SW480 (cell line): ENCODE measurements around the gene CRTC3.
A peak's percentile ranks its signal among the peaks of the same experiment; 100 is the strongest.
"Not testable (repeated sequence)": the region's sequence is repeated elsewhere in the genome, so short reads cannot be mapped to it uniquely, and the experiment has no call there.

Experiments used
- DNase-seq: peaks from one replicate; pipeline ENCODE4 v3.0.0-alpha.2; 2016; ENCODE audit warnings: low spot score

Gene CRTC3

DNA sequence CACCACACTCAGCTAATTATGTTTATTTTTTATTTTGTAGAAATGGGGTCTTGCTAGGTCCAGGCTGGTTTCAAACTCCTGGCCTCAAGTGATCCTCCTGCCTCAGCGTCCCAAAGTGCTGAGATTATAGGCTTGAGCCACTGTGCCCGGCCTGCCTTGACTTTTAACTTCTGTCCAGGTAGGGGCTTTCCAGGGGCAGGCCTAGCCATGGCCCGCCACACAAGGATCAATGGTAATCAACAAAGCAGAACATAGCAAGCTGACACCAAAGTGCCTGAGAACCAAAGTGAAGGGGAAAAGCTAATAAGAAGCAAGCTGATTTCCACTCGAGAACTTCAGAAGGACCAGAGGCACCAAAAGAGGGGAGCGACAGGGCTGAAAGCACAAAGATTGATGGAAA is 9.4 kb upstream of the CRTC3 start:
- DNase-seq: no peak

GRCh38 chr15:90523373-90523772 is 6.3 kb upstream of the CRTC3 start:
- no peak for DNase-seq

- DNase-seq: not testable (repeated sequence)
These were observed 5.5 kb upstream of the CRTC3 start for GRCh38 chr15:90524018-90524803.

DNA sequence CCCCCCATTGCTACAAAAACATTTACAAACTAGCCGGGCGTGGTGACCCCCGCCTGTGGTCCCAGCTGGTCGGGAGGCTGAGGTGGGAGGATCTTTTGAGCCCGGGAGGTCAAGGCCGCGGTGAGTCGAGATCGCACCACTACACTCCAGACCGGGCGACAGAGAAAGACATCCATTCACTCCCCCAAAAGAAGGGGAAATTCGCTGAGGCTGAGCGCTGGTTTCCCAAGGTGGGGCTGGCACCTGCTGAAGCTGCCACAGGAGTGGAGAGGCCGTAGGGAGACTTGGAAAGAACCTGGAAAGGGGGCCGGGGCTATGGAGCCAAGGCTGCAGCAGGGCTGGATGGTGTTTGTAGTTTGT is 732 bp upstream of the CRTC3 start:
- DNase-seq: no peak

GRCh38 chr15:90530250-90531051 is 728 bp downstream of the CRTC3 start:
- peak; percentile 52 for DNase-seq

GRCh38 chr15:90531147-90531546 is 1.4 kb downstream of the CRTC3 start:
- DNase-seq: no peak

GRCh38 chr15:90535254-90535653 is 5.5 kb downstream of the CRTC3 start:
- DNase-seq: no peak

DNA sequence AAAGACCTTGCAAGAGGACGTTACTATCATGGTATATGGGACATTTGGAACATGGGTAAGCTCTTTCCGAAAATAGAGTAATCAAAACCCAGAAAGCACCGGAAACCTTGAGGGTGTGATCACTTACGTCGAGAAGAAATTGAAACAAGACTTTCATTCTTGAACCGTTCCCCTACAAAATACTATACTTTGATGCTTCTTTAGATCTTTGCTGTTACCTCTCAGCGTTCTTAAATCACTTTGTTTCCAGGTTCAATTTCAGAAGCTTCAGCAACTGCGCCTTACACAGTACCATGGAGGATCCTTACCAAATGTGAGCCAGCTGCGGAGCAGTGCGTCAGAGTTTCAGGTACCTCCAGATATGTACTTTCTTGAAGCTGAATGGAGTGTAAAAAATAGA is 10.1 kb downstream of the CRTC3 start:
- no peak for DNase-seq

DNA sequence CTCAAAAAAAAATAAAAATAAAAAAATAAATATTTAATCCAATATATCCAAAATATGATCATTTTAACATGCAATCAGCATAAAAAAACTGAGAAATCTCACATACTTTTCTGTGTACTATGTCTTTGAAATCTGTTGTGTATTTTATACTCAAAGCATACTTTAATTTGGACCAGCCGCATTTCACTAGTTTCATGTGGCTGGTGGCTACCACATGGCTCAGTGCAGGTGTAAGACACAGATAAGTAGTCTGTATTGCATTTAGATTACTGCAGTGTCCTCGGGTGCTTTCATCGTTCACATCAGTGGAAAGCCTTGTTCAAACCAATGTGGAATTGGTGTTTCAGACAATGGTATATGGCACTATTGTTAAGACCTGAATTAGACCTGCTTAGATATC is 11.0 kb downstream of the CRTC3 start:
- DNase-seq: no peak

DNA sequence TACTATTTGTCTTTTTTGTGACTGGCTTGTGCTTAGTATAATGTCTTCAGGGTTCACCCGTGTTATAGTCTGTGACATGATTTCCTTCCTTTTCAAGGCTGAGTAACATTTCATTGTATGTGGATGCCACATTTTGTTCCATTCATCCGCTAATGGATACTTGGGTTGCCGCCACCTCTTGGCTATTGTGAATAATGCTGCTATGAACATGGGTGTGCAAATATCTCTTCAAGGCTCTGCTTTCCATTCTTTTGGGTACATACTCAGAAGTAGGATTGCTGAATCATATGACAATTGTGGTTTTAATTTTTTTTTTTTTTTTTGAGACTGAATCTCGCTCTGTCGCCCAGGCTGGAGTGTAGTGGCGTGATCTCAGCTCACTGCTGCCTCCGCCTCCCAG is 15.4 kb downstream of the CRTC3 start:
- DNase-seq: no peak

DNA sequence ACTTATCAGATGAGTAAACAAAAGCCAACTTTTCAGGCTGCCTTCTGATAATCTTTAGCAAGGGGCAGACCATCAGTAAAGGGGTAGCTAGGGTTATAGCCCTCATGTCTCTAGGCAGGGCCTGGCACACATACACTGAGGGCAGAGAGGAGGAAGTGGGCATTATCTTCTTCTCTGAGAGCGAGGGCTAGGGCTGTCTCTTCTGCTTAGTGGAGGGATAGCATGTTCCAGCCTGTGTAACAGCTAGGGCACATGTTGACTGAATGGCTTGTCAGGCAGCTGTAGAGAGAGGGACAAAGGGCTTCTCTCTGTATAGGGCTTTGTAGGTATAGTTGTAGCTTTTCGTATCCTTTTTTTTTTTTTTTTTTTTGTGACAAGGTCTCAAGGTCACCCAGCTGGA is 17.8 kb downstream of the CRTC3 start:
- no peak for DNase-seq

DNA sequence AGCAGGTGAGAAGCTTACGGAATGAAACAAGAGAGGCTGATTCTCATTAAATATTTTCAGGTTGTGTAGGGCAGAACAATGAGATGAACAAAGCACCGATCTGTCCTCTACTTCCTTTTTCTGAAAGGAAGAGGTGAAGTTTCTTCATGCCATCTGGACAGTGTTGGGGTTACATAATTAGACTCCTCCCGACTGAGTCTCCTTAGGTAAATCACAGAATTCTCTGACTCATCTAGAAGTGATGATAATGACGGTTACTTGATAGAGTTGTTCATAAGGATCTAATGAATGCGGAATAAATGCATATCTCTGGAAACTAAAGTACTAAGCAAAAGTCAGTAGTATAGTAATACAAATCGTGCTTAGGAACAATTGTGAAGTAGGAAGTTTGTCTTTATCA is 21.2 kb downstream of the CRTC3 start:
- DNase-seq: no peak

DNA sequence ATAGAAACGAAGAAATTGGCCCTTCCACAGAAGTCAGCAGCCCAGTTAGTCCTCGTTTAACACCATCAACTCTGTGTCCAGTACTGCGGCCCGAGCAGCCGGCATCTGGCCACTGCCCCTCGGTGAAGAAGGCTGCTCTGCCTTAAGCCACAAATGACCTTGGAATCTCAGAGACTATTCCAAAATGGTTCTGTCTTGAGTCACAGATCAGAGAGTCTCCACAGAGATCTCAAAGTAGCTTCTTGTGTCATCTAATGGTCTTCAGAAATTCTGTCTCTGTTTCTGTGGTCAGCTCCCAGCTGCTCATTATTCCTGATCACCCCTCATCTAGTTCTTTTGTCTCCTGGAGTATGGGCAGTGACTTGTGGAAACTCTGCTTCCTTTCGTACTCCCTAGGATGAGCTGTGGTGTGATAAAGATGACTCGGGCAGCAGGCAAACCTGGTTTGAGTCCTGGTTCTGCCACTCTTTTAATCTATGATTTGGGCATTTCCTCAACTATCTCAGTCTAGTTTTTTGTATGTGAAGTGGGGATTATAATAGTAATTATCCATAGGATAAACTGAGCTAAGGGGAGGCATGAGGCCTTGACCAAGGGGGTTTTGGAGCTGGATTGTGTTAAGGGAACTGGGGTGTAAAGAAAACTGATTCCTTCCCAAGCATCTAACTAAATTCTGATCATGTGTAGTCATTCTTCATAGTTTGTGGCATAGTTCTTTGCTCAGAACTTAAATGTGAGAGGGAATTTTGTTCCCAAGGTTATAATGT is 22.6 kb downstream of the CRTC3 start:
- no peak for DNase-seq

- DNase-seq: no peak
These were observed 23.1 kb downstream of the CRTC3 start for GRCh38 chr15:90552929-90553211.

GRCh38 chr15:90553248-90553745 is 23.6 kb downstream of the CRTC3 start:
- no peak for DNase-seq

DNA sequence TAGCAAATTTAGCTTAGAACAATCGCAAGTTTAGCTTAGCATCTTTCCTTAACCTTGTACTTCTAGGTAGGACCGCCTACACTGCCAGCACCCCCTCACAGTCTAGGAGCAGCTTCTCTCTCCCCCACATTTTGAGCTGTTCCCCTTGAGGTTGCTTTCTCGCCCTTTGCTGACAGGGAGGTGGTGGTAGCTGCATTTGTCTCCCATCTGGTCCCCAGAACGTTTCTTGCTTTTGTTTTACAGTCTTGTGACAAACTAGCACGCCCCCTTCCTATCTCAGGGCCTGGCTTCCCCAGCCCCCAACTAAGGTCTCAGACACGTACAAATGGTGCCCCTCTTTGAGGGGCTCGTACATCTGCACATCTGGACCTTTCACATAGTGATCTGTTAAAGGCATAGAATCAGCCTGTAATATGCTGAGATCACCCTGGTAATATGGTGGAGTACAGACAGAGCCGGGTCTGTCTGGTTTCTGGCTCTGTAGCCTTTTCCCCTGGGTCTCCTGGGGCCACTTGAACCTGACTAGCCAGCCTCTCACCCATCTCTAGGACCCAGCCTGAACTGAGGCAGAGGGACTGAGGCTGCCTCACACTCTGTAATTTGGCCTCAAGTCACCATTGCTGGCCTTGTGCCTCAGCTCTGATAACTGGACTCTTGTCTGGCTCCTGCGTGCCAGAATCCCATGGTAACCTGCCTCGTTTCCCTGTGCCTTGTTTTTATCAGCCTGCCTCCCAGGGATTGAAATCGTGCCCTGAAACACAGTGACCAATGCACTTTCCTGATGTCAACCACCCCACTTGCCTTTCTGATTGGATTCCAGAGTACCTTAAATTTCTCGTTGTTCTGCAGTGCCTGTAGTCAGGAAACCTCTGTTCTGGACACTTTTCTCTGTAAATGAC is 27.7 kb downstream of the CRTC3 start:
- no peak for DNase-seq

- DNase-seq: peak; percentile 10
These were observed 28.4 kb downstream of the CRTC3 start for GRCh38 chr15:90558171-90558573.

DNA sequence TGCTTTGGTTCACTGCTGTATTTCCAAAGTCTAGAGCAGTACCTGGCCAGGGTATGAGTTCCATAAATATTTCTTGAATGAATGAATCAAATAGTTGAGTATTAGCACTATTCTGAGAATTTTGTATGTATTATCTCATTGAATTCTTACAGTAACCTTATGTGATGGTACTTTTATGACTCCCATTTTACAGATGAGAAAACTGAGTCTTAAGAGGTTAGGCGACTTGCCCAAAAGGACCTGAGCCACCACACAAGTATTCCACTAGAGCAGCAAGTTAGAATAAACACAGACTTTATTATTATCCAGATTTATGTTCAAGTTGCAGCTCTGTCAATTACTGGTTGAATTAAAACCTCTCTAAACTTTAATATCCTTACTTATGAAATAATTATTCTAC is 29.4 kb downstream of the CRTC3 start:
- DNase-seq: no peak

GRCh38 chr15:90560229-90560776 is 30.6 kb downstream of the CRTC3 start:
- no peak for DNase-seq

DNA sequence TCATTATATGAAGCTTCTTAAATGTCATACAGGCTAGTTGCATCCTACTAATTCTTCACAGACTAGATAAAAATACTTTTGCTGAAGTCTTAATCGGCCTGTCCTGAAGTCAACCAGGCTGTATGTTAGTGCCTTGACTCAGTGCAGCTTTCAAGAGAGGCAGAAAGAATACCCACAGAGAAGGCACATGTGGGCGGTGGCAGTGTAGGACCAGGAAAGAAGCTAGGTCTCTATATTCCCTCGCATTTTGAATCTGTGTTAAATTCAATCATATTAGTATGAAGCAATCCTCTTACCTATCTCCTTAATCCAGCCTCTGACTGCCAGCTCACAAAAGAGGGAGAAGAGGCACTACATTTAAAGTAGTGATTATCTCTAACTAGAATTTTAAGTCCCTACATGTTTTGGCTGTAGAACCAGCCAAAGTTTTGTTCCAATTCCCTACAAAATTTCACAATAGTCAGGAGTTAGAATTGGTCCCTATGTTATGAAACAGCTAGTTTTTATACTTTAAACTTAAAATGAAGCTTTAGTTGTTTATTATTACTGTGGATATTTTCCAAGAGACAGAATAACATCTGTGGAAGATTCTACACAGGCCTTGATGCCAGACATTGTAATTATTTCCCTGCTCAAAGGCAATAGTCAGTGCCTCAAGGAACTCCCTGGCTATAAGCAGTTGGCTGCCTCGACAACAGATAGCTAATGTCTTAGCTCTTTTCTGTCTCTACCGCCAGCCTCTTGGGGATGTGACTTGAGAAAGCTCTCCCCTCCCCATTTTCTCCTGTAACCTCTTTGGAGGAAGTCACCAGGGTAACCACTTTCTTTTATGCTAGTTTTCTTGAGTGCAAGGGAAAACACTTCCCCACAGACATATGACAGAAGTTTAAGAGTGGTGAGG is 31.9 kb downstream of the CRTC3 start:
- no peak for DNase-seq
